HL-60 (cell line): ENCODE results near the gene ZFHX3.

Experiments used
- DNase-seq, 2 experiments: peaks; one replicate each; pipeline ENCODE4 v3.0.0-alpha.2; 2010 to 2020; ENCODE audit warnings: low read depth in 1 of 2, low spot score in 1 of 2
- H3K27ac ChIP-seq: fragments of 250-450 bp; sonication (Bioruptor Pico); replicated peaks from 2 replicates; pipeline ENCODE4 v1.5.1; 2020; ENCODE audit warnings: mild to moderate bottlenecking, moderate library complexity
- H3K27me3 ChIP-seq: fragments of 250-450 bp; sonication (Bioruptor Pico); 2 replicates; pipeline ENCODE4 v1.5.1; 2021; ENCODE audit warnings: mild to moderate bottlenecking, moderate library complexity; ENCODE audit not compliant: insufficient read depth, poor library complexity, severe bottlenecking
- H3K4me3 ChIP-seq: replicated peaks from 2 replicates; pipeline ENCODE4 v1.5.1; 2011; ENCODE audit warnings: mild to moderate bottlenecking, control low read depth, low read length; ENCODE audit not compliant: insufficient read depth
- GABPA ChIP-seq: IDR thresholded peaks from 2 replicates; pipeline ENCODE4 v1.6.1; 2012; ENCODE audit warnings: low read depth
- POLR2AphosphoS5 ChIP-seq: IDR thresholded peaks from 2 replicates; pipeline ENCODE4 v1.6.1; 2012; ENCODE audit warnings: low read depth
- SPI1 ChIP-seq: IDR thresholded peaks from 2 replicates; pipeline ENCODE4 v1.6.1; 2012; ENCODE audit warnings: low read depth, mild to moderate bottlenecking, borderline replicate concordance
- TF ChIP-seq, protein P1 (sequence below): IDR thresholded peaks from 2 replicates; pipeline ENCODE4 v1.6.1; 2012; ENCODE audit warnings: low read depth; ENCODE audit not compliant: insufficient replicate concordance
- TF ChIP-seq, protein P2 (sequence below): IDR thresholded peaks from one replicate; pipeline ENCODE4 v1.5.1; 2011; ENCODE audit warnings: low read length, control low read depth, inconsistent platforms; ENCODE audit not compliant: insufficient read depth

Gene ZFHX3

DNA sequence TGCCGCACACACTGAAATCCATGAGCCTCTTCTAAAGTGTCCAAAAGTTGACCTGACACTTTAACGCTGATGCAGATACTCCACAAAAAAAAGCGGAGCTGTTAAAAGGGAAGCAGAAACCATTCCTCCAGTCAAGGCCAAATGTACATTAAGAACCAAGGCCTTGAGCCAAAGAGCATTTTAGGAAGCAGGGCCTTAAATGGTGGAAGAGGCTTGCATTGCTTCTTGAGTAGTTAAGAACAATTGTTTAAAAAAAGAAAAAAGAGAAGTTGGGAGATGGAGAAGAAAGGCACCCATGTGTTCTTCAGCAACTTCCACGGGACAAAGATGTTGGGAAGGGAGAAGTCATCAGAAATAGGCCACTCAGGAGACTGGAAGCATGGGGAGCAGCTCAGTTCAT is 6.3 kb downstream of the ZFHX3 start:
- H3K4me3 ChIP-seq, result no peak overlapping the region

DNA sequence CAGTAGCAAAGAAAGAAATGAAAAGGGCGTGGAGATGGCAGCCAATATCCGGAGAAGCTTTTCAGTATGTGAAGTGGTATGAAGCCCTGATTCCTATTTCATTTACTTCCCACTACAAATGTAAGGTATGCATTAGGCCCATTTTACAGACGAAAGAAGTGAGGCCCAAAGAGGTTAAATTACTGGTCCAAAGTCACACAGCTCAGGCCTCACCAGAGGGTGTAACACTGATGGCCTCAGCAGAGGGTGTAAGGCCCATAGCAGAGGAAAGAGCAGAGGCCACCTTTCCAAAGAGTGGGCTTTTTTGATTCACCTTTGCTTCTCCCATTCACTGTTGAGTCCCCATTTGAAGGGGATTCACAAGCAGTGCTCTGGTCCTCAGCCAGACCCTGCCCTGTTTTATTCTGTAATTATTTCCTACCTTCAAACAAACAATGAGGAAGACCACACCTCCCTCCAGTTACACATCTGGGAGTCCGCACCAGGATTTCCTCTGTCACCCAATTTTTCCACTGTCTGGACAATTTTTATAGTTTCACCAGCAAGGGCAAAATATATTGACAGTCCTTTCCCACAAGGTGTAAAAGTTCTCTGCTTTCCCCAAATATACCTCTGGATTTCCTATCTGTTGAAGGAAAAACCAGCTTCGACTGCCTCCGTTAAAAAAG is 7.1 kb downstream of the ZFHX3 start:
- DNase-seq, result no peak
- TF ChIP-seq POLR2AphosphoS5 (no peak), GABPA (no peak), SPI1 (no peak)
- TF ChIP-seq, protein P1, sequence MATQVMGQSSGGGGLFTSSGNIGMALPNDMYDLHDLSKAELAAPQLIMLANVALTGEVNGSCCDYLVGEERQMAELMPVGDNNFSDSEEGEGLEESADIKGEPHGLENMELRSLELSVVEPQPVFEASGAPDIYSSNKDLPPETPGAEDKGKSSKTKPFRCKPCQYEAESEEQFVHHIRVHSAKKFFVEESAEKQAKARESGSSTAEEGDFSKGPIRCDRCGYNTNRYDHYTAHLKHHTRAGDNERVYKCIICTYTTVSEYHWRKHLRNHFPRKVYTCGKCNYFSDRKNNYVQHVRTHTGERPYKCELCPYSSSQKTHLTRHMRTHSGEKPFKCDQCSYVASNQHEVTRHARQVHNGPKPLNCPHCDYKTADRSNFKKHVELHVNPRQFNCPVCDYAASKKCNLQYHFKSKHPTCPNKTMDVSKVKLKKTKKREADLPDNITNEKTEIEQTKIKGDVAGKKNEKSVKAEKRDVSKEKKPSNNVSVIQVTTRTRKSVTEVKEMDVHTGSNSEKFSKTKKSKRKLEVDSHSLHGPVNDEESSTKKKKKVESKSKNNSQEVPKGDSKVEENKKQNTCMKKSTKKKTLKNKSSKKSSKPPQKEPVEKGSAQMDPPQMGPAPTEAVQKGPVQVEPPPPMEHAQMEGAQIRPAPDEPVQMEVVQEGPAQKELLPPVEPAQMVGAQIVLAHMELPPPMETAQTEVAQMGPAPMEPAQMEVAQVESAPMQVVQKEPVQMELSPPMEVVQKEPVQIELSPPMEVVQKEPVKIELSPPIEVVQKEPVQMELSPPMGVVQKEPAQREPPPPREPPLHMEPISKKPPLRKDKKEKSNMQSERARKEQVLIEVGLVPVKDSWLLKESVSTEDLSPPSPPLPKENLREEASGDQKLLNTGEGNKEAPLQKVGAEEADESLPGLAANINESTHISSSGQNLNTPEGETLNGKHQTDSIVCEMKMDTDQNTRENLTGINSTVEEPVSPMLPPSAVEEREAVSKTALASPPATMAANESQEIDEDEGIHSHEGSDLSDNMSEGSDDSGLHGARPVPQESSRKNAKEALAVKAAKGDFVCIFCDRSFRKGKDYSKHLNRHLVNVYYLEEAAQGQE, result no peak
- TF ChIP-seq, protein P2, sequence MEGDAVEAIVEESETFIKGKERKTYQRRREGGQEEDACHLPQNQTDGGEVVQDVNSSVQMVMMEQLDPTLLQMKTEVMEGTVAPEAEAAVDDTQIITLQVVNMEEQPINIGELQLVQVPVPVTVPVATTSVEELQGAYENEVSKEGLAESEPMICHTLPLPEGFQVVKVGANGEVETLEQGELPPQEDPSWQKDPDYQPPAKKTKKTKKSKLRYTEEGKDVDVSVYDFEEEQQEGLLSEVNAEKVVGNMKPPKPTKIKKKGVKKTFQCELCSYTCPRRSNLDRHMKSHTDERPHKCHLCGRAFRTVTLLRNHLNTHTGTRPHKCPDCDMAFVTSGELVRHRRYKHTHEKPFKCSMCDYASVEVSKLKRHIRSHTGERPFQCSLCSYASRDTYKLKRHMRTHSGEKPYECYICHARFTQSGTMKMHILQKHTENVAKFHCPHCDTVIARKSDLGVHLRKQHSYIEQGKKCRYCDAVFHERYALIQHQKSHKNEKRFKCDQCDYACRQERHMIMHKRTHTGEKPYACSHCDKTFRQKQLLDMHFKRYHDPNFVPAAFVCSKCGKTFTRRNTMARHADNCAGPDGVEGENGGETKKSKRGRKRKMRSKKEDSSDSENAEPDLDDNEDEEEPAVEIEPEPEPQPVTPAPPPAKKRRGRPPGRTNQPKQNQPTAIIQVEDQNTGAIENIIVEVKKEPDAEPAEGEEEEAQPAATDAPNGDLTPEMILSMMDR, result no peak
- Histone ChIP-seq H3K4me3 (no peak overlapping the region), H3K27me3 (no peaks in the 10 kb centered on the region), H3K27ac (no peak overlapping the region)

More for the DNA sequence above, 6.3 kb downstream of the ZFHX3 start:
- DNase-seq, result no peak
- TF ChIP-seq, protein P2, result no peak
- TF ChIP-seq, protein P1, result no peak
- TF ChIP-seq GABPA, result no peak
- TF ChIP-seq POLR2AphosphoS5, result no peak
- TF ChIP-seq SPI1, result no peak
- H3K27me3 ChIP-seq, result no peaks in the 10 kb centered on the region
- no peak overlapping the region for H3K27ac ChIP-seq

DNA sequence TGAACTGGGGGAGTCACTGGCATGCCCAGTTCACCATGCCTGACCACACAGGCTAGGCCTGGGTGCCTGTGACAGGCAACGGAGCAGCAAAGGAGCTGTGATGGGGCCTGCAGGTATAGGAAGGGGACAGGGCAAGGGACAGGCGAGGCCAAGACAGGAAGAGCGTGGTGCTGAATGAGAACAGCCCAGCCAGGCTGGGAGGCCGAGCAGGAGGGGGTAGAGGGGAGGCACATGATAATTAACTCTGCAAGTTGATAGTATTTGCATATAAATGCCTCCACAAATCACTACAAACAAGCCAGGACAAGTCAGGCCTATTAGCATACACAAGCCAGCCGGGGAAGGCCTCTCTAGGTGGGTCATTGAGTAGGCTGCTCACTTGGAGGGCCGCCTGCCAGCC is 7.8 kb downstream of the ZFHX3 start:
- Histone ChIP-seq H3K27me3 (no peaks in the 10 kb centered on the region), H3K4me3 (no peak overlapping the region), H3K27ac (no peak overlapping the region)
- TF ChIP-seq POLR2AphosphoS5, result no peak
- TF ChIP-seq, protein P2, result no peak
- no peak for TF ChIP-seq SPI1
- TF ChIP-seq, protein P1, result no peak
- no peak for TF ChIP-seq GABPA
- no peak for DNase-seq
